IMR-90 (cell line): ENCODE results near the gene RNU1-4.

Experiments
- CEBPB ChIP-seq: IDR thresholded peaks from 2 replicates; pipeline ENCODE4 v1.6.1; 2012; ENCODE audit warnings: low read depth, low read length, improper control_type of control experiment
- CHD1 ChIP-seq: IDR thresholded peaks from 2 replicates; pipeline ENCODE4 v1.6.1; 2012; ENCODE audit warnings: low read depth, low read length, improper control_type of control experiment
- CTCF ChIP-seq: conservative IDR thresholded peaks from 2 replicates; pipeline ENCODE4 v1.5.1; 2012; ENCODE audit warnings: mild to moderate bottlenecking, low read depth, low read length, improper control_type of control experiment
- ELK1 ChIP-seq: fragments of 150-350 bp; IDR thresholded peaks from 2 replicates; pipeline ENCODE4 v1.6.1; 2016; ENCODE audit warnings: low read depth, mild to moderate bottlenecking, low read length, moderate library complexity, borderline replicate concordance
- FOS ChIP-seq: fragments of 150-350 bp; IDR thresholded peaks from 2 replicates; pipeline ENCODE4 v1.6.1; 2016; ENCODE audit warnings: low read depth, low read length
- MAFK ChIP-seq: IDR thresholded peaks from 2 replicates; pipeline ENCODE4 v1.6.1; 2012; ENCODE audit warnings: low read depth, low read length, improper control_type of control experiment
- MAZ ChIP-seq: IDR thresholded peaks from 2 replicates; pipeline ENCODE4 v1.6.1; 2012; ENCODE audit warnings: low read depth, mild to moderate bottlenecking, low read length, improper control_type of control experiment, moderate library complexity, borderline replicate concordance
- NFE2L2 ChIP-seq: fragments of 150-350 bp; IDR thresholded peaks from 2 replicates; pipeline ENCODE4 v1.6.1; 2016; ENCODE audit warnings: low read depth, mild to moderate bottlenecking, low read length
- POLR2A ChIP-seq: IDR thresholded peaks from 2 replicates; pipeline ENCODE4 v1.6.1; 2012; ENCODE audit warnings: mild to moderate bottlenecking, low read depth, low read length
- RAD21 ChIP-seq: IDR thresholded peaks from 2 replicates; pipeline ENCODE4 v1.6.1; 2012; ENCODE audit warnings: low read length, improper control_type of control experiment
- RCOR1 ChIP-seq: IDR thresholded peaks from 2 replicates; pipeline ENCODE4 v1.6.1; 2012; ENCODE audit warnings: mild to moderate bottlenecking, low read length, improper control_type of control experiment; ENCODE audit not compliant: insufficient replicate concordance
- RFX5 ChIP-seq: IDR thresholded peaks from 2 replicates; pipeline ENCODE4 v1.8.0; 2012; ENCODE audit warnings: low read depth, mild to moderate bottlenecking, low read length, moderate library complexity
- SMC3 ChIP-seq: fragments of 150-350 bp; IDR thresholded peaks from 2 replicates; pipeline ENCODE4 v1.6.1; 2016; ENCODE audit warnings: low read depth, mild to moderate bottlenecking, antibody characterized with exemption, low read length, moderate library complexity
- TF ChIP-seq, protein P1 (sequence below): fragments of 150-350 bp; IDR thresholded peaks from 2 replicates; pipeline ENCODE4 v1.6.1; 2017; ENCODE audit warnings: mild to moderate bottlenecking, antibody characterized with exemption, low read length, low read depth

GRCh38 chr1:16716691-16717335 is 23.5 kb upstream of the RNU1-4 start:
- no peak for TF ChIP-seq SMC3
- TF ChIP-seq CTCF: no peak
- no peak for TF ChIP-seq NFE2L2
- no peak for TF ChIP-seq RAD21
- no peak for TF ChIP-seq RFX5
- TF ChIP-seq FOS: no peak
- TF ChIP-seq MAZ: no peak
- TF ChIP-seq, protein P1, sequence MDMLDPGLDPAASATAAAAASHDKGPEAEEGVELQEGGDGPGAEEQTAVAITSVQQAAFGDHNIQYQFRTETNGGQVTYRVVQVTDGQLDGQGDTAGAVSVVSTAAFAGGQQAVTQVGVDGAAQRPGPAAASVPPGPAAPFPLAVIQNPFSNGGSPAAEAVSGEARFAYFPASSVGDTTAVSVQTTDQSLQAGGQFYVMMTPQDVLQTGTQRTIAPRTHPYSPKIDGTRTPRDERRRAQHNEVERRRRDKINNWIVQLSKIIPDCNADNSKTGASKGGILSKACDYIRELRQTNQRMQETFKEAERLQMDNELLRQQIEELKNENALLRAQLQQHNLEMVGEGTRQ: no peak
- TF ChIP-seq POLR2A: no peak
- TF ChIP-seq RCOR1: no peak
- TF ChIP-seq CEBPB: no peak
- TF ChIP-seq CHD1: no peak
- TF ChIP-seq MAFK: no peak
- no peak for TF ChIP-seq ELK1
